ENCODE results near the gene FNDC3B. TPM values are rescaled to one million over a fixed set of nuclear protein-coding genes. Genes with fewer than 3 reads are reported as not detected.

Gene FNDC3B
- total RNA-seq, 4 donors from 2014 or later: 23.9 to 61.9 (median 37.0) TPM

DNA sequence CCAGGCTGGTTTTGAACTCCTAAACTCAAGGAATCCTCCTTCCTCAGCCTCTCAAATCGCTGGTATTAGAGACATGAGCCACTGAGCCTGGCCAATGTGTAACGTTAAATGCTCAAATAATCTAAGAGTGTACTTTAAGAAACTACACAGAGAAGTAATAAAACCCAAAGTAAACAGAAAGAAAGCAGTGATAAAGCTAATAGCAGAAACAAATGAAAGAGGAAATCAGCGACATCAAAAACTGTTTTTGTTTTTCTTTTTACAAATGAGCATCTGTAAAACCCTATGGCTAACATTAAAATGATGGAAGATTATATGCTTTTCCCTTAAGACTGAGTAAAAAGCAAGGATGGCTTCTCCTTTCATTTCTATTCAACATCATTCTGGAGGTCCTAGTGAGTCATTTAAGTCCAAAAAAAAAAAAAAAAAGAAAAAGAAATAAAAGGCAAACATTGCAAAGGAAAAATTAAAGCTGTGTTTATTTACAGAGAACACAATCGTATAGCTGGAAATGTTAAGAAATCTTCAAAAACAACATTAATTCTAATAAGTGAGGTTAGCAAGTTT lies 36.8 kb upstream of the FNDC3B start:
- Histone ChIP-seq H3K4me3 (no peak overlapping the region), H3K4me1 (no peaks in the 10 kb centered on the region), H3K9me3 (no peaks in the 10 kb centered on the region), H3K27ac (no peak overlapping the region), H3K36me3 (no peaks in the 10 kb centered on the region), H3K27me3 (no peaks in the 10 kb centered on the region)
- no peak for DNase-seq (ENCODE audit: low spot score in 2 of 2)
- WGBS: 85% methylated on average over 4 of the region's 4 CpGs
- no peak for TF ChIP-seq POLR2AphosphoS5 (IDR thresholded peaks at IDR 0.05)
- TF ChIP-seq, protein P1, sequence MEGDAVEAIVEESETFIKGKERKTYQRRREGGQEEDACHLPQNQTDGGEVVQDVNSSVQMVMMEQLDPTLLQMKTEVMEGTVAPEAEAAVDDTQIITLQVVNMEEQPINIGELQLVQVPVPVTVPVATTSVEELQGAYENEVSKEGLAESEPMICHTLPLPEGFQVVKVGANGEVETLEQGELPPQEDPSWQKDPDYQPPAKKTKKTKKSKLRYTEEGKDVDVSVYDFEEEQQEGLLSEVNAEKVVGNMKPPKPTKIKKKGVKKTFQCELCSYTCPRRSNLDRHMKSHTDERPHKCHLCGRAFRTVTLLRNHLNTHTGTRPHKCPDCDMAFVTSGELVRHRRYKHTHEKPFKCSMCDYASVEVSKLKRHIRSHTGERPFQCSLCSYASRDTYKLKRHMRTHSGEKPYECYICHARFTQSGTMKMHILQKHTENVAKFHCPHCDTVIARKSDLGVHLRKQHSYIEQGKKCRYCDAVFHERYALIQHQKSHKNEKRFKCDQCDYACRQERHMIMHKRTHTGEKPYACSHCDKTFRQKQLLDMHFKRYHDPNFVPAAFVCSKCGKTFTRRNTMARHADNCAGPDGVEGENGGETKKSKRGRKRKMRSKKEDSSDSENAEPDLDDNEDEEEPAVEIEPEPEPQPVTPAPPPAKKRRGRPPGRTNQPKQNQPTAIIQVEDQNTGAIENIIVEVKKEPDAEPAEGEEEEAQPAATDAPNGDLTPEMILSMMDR (IDR thresholded peaks at IDR 0.05): no peak
- TF ChIP-seq POLR2A (IDR thresholded peaks at IDR 0.05): no peak
- TF ChIP-seq EP300 (IDR thresholded peaks at IDR 0.05): no peak

DNA sequence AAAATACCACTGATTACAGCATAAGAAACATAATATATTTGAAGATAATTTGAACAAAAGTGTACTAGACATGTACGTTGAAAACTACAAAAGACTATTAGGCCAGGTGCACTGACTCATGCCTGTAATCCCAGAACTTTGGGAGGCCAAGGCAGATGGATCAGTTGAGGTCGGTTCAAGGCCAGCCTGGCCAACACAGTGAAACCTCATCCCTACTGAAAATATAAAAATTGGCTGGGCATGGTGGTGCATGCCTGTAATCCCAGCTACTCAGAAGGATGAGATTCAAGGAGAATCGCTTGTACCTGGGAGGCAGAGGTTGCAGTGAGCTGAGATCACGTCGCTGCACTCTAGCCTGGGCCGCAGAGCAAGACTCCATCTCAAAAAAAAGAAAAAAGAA lies 36.2 kb upstream of the FNDC3B start:
- 90% methylated on average over 6 of the region's 6 CpGs for WGBS
- Histone ChIP-seq H3K4me1 (no peaks in the 10 kb centered on the region), H3K9me3 (no peaks in the 10 kb centered on the region), H3K27ac (no peak overlapping the region), H3K27me3 (no peaks in the 10 kb centered on the region), H3K4me3 (no peak overlapping the region), H3K36me3 (no peaks in the 10 kb centered on the region)
- no peak for TF ChIP-seq POLR2AphosphoS5 (IDR thresholded peaks at IDR 0.05)
- TF ChIP-seq POLR2A (IDR thresholded peaks at IDR 0.05): no peak
- no peak for TF ChIP-seq EP300 (IDR thresholded peaks at IDR 0.05)
- TF ChIP-seq, protein P1 (IDR thresholded peaks at IDR 0.05): no peak
- no peak for DNase-seq (ENCODE audit: low spot score in 2 of 2)

- DNase-seq (ENCODE audit: low spot score in 2 of 2): no peak
- H3K27me3 ChIP-seq: no peaks in the 10 kb centered on the region
- no peak overlapping the region for H3K27ac ChIP-seq
- no peak overlapping the region for H3K4me3 ChIP-seq
- no peaks in the 10 kb centered on the region for H3K36me3 ChIP-seq
- TF ChIP-seq, protein P1 (IDR thresholded peaks at IDR 0.05): no peak
- TF ChIP-seq EP300 (IDR thresholded peaks at IDR 0.05): no peak
- TF ChIP-seq POLR2AphosphoS5 (IDR thresholded peaks at IDR 0.05): no peak
- TF ChIP-seq POLR2A (IDR thresholded peaks at IDR 0.05): no peak
- no peaks in the 10 kb centered on the region for H3K9me3 ChIP-seq
- H3K4me1 ChIP-seq: no peaks in the 10 kb centered on the region
These were observed 32.4 kb upstream of the FNDC3B start for GRCh38 chr3:172007065-172007370.

DNA sequence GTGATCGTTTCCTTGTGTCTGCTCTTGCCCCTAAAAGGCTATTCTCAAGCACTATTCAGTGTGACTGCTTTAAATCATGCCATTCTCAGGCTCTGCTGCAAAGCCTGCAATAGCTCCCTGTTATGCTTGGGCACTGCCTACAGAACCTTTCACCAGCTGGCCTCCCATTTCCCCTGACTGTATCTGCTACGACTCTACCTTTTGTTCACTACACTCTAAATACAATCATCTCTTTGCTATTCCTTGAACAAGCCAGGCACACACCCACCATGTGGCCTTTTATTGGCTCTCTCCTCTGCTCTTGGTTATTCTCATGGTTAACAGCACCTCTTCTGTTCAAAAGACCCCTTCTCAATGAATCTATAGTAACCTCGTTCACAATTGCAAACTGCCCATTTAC lies 29.6 kb upstream of the FNDC3B start:
- no peaks in the 10 kb centered on the region for H3K27me3 ChIP-seq
- 74% methylated on average over 3 of the region's 3 CpGs for WGBS
- no peak overlapping the region for H3K27ac ChIP-seq
- DNase-seq (ENCODE audit: low spot score in 2 of 2): no peak
- no peak overlapping the region for H3K4me3 ChIP-seq
- TF ChIP-seq EP300 (IDR thresholded peaks at IDR 0.05) (no peak), POLR2AphosphoS5 (IDR thresholded peaks at IDR 0.05) (no peak), POLR2A (IDR thresholded peaks at IDR 0.05) (no peak)
- TF ChIP-seq, protein P1 (IDR thresholded peaks at IDR 0.05): no peak
- no peaks in the 10 kb centered on the region for H3K9me3 ChIP-seq
- H3K36me3 ChIP-seq: no peaks in the 10 kb centered on the region
- no peaks in the 10 kb centered on the region for H3K4me1 ChIP-seq

DNA sequence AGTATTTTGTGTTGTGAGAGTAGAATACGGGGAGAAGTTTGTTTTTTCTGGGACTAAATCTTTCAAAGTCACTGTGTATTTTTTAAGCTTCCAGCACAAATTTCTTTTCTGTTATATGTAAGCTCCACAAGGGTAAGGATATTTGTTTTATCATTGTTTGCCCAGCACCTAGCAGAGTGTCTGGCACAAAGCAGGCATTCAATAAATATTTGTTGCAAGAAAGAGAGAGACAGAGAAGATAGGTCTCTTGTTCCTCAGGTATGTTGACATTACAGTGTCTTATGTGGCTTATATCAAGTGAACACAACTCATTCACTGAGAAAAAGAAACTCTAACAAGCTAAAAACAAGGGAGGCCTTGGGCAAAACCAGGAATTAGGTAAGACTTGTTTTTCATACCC lies 26.6 kb upstream of the FNDC3B start:
- Histone ChIP-seq H3K4me3 (no peak overlapping the region), H3K36me3 (no peaks in the 10 kb centered on the region), H3K4me1 (no peaks in the 10 kb centered on the region), H3K9me3 (no peaks in the 10 kb centered on the region), H3K27ac (no peak overlapping the region), H3K27me3 (no peaks in the 10 kb centered on the region)
- TF ChIP-seq EP300 (IDR thresholded peaks at IDR 0.05) (no peak), POLR2A (IDR thresholded peaks at IDR 0.05) (no peak), POLR2AphosphoS5 (IDR thresholded peaks at IDR 0.05) (no peak)
- TF ChIP-seq, protein P1 (IDR thresholded peaks at IDR 0.05): no peak
- WGBS: 87% methylated on average over 1 of the region's 1 CpG
- no peak for DNase-seq (ENCODE audit: low spot score in 2 of 2)

All from suprapubic skin (tissue), 4 donors.